ENCODE measurements around the gene AVEN.

Gene AVEN

DNA sequence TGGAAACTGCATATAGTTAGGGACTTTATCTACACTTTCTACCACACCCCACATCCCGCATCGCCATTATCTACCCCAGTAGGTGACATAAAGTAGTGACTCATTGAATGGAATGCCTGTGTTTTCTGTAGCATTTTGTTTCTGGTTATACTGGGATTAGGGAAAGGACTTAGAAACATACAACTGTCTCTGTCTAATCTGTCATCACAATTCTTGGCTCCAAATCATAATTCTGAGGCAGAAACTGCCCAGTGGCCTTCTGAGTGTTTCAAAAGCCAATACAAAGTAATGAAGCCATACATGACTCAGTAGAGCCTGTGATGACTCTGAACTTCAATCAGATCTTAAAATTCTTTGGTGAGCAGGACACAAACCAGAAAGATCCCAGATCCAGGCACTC is 186.4 kb downstream of the AVEN start:
- H3K27ac ChIP-seq (ENCODE audit: low read depth, low read length), result peak overlapping the region; percentile 60
- peaks cover 17% of the 10 kb centered on the region for H3K4me1 ChIP-seq (ENCODE audit: control insufficient read depth, insufficient read depth, low read length, unreplicated experiment)
- no peak overlapping the region; the same call in 1 of the 2 replicates for H3K4me3 ChIP-seq (ENCODE audit: low read depth, low read length)
- H3K79me2 ChIP-seq (ENCODE audit: control insufficient read depth, insufficient read depth, low read length, unreplicated experiment), result no peaks in the 10 kb centered on the region
- peak overlapping the region; percentile 25 for H2AFZ ChIP-seq (ENCODE audit: low read length, unreplicated experiment)
- no peaks in the 10 kb centered on the region for H3K36me3 ChIP-seq (ENCODE audit: insufficient read depth, low read length)
- H3K27me3 ChIP-seq (ENCODE audit: insufficient read depth, low read length), result no peaks in the 10 kb centered on the region

DNA sequence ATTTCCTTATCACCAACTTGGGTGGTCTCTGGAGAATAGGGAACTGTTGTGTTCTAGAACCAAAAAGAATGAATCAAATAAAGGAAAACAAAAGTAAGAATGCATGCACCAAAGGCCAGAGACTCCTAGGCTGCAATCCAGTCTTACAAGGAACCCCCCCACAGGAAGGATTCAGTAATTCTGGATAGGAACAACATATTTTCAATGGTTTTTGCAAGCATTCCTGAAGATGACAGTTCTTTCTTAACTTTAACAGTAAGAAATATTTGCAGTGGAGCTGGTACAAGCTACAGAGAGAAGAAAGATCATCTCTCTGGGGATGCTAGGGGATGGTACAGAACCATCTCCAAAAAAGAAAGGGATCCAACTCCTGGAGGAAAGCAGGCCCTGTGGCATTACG is 186.9 kb downstream of the AVEN start:
- Histone ChIP-seq H2AFZ (ENCODE audit: low read length, unreplicated experiment) (peak overlapping the region; percentile 25), H3K27me3 (ENCODE audit: insufficient read depth, low read length) (no peaks in the 10 kb centered on the region), H3K4me3 (ENCODE audit: low read depth, low read length) (no peak overlapping the region; the same call in 1 of the 2 replicates), H3K27ac (ENCODE audit: low read depth, low read length) (peak overlapping the region; percentile 45; the same call in 1 of the 2 replicates), H3K36me3 (ENCODE audit: insufficient read depth, low read length) (no peaks in the 10 kb centered on the region), H3K4me1 (ENCODE audit: control insufficient read depth, insufficient read depth, low read length, unreplicated experiment) (peaks cover 17% of the 10 kb centered on the region), H3K79me2 (ENCODE audit: control insufficient read depth, insufficient read depth, low read length, unreplicated experiment) (no peaks in the 10 kb centered on the region)

DNA sequence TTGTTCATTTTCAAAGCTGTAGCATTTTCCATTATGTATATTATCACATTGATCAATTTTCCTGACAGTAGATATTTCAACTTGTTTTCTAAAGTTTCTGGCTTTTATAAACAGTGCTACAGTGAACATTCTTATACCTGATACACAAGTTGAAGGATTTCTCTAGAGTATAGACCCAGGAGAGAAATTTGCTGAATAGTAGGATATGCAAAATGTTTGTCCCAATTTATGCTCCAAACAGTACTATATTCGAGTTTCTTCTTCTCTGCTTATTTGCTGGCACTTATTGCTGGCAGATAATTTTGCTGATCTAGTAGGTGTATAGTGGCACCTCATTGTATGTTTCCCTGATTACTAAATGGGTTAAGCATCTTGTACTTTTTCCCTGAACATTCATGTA is 187.9 kb downstream of the AVEN start:
- Histone ChIP-seq H3K79me2 (ENCODE audit: control insufficient read depth, insufficient read depth, low read length, unreplicated experiment) (no peaks in the 10 kb centered on the region), H3K36me3 (ENCODE audit: insufficient read depth, low read length) (no peaks in the 10 kb centered on the region), H3K4me1 (ENCODE audit: control insufficient read depth, insufficient read depth, low read length, unreplicated experiment) (peaks cover 17% of the 10 kb centered on the region), H2AFZ (ENCODE audit: low read length, unreplicated experiment) (no peak overlapping the region), H3K27ac (ENCODE audit: low read depth, low read length) (no peak overlapping the region), H3K4me3 (ENCODE audit: low read depth, low read length) (no peak overlapping the region), H3K27me3 (ENCODE audit: insufficient read depth, low read length) (no peaks in the 10 kb centered on the region; the same call in none of the 2 replicates)

DNA sequence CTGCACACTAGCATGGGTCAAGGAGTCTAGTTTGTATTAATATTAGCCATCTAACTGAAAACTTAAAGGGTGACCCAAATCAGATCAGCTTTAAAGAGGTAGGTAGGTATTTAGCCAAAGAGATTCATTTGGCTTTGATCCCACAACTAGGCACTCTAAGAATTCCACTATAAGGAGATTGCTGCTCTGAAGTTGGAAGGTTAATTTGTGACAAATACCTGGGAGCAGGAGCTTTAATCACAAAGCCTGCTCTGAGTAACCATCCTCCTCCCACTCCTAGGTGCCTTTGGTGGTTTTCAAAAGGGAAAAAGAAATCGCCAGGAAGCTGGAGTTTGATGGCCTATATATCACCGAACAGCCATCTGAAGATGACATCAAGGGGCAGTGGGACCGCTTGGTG is 191.0 kb downstream of the AVEN start:
- H3K79me2 ChIP-seq (ENCODE audit: control insufficient read depth, insufficient read depth, low read length, unreplicated experiment), result no peaks in the 10 kb centered on the region
- H3K4me3 ChIP-seq (ENCODE audit: low read depth, low read length), result no peak overlapping the region
- H3K27me3 ChIP-seq (ENCODE audit: insufficient read depth, low read length), result peaks cover 7% of the 10 kb centered on the region
- H3K4me1 ChIP-seq (ENCODE audit: control insufficient read depth, insufficient read depth, low read length, unreplicated experiment), result peaks cover 11% of the 10 kb centered on the region
- no peak overlapping the region for H3K27ac ChIP-seq (ENCODE audit: low read depth, low read length)
- H2AFZ ChIP-seq (ENCODE audit: low read length, unreplicated experiment), result no peak overlapping the region
- no peaks in the 10 kb centered on the region for H3K36me3 ChIP-seq (ENCODE audit: insufficient read depth, low read length)

DNA sequence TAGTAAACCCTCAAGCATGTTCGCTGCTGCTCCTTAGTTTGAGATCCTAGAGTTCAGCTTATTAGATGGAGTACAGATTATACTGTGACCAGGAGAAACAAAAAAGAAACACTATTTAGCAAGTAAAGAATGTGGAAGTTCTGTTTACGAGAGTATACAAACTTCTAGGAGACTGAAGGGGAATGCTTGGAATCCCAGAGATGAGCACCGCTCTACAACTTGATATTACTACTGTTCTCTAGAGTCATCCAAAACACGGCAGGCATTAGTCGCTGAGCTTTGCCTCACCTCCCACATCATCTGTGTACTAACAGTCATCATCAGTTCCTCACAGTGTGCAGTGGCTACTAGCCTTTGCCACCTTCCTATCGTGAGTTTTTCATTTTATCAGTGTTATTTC is 192.1 kb downstream of the AVEN start:
- Histone ChIP-seq H3K4me3 (ENCODE audit: low read depth, low read length) (no peak overlapping the region), H3K79me2 (ENCODE audit: control insufficient read depth, insufficient read depth, low read length, unreplicated experiment) (no peaks in the 10 kb centered on the region), H3K27ac (ENCODE audit: low read depth, low read length) (no peak overlapping the region), H2AFZ (ENCODE audit: low read length, unreplicated experiment) (no peak overlapping the region), H3K4me1 (ENCODE audit: control insufficient read depth, insufficient read depth, low read length, unreplicated experiment) (no peaks in the 10 kb centered on the region), H3K27me3 (ENCODE audit: insufficient read depth, low read length) (peaks cover 7% of the 10 kb centered on the region), H3K36me3 (ENCODE audit: insufficient read depth, low read length) (no peaks in the 10 kb centered on the region)

DNA sequence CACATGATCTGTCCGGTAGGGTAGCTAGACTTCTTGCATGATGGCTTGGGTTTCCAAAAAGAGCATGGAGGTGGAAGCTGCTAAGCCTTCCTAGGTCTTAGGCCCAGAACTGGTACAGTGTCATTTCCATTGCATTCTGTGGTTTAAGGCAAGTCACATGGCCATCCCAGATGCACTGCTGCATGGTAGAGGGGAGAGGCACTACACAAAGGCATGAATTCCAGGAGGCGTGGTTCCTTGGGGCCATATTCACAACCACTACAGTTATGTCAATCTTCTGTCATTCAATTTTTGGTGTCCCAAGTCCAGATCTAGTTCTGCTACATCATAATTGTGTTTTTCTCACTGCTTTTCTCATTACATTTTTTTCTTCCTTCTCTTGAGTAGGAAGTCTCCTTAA is 192.9 kb downstream of the AVEN start:
- Histone ChIP-seq H3K27me3 (ENCODE audit: insufficient read depth, low read length) (peaks cover 7% of the 10 kb centered on the region), H3K79me2 (ENCODE audit: control insufficient read depth, insufficient read depth, low read length, unreplicated experiment) (no peaks in the 10 kb centered on the region), H3K4me3 (ENCODE audit: low read depth, low read length) (no peak overlapping the region), H3K36me3 (ENCODE audit: insufficient read depth, low read length) (no peaks in the 10 kb centered on the region), H3K27ac (ENCODE audit: low read depth, low read length) (no peak overlapping the region), H3K4me1 (ENCODE audit: control insufficient read depth, insufficient read depth, low read length, unreplicated experiment) (no peaks in the 10 kb centered on the region), H2AFZ (ENCODE audit: low read length, unreplicated experiment) (no peak overlapping the region)

DNA sequence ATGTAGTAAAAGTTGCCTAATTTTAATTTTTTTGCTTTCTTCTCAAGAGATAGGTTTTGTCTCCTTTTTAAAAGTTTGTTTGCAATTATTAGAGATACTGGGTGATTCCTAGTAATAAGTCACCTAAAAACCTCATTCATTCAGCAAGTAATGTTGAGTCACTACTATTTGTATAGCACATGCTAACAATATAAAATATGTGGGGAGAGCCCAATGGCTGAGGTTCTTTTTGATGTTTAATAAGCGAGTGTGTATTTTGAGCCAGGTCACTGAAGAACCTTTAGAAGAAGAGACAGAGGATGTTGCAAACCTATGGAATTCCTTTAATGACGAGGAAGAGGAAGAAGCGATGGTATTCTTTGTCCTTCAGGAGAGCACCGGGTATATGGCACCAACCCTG is 194.4 kb downstream of the AVEN start:
- H3K27me3 ChIP-seq (ENCODE audit: insufficient read depth, low read length), result peaks cover 14% of the 10 kb centered on the region
- H3K4me3 ChIP-seq (ENCODE audit: low read depth, low read length), result no peak overlapping the region
- no peak overlapping the region for H3K27ac ChIP-seq (ENCODE audit: low read depth, low read length)
- no peaks in the 10 kb centered on the region for H3K36me3 ChIP-seq (ENCODE audit: insufficient read depth, low read length)
- no peaks in the 10 kb centered on the region for H3K4me1 ChIP-seq (ENCODE audit: control insufficient read depth, insufficient read depth, low read length, unreplicated experiment)
- H3K79me2 ChIP-seq (ENCODE audit: control insufficient read depth, insufficient read depth, low read length, unreplicated experiment), result no peaks in the 10 kb centered on the region
- H2AFZ ChIP-seq (ENCODE audit: low read length, unreplicated experiment), result no peak overlapping the region

DNA sequence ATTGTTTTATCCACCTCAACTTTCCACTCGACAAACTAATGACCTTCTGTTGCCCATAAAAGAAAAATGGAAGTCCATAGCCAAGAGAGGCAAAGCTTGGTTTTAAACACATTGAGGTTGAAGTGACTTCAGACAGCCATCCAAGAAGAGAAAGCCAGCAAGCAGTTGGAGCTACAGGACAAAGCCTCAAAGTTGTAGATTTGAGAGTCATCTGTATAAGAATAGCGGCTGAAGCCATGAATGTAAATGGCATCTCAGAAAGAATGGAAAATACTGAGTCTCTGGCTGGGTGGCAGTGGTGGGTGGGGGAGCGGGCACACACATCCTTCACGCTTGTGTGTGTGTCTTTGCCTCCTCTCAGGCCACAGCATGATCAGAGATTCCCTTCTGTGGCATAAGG is 194.8 kb downstream of the AVEN start:
- no peak overlapping the region for H3K27ac ChIP-seq (ENCODE audit: low read depth, low read length)
- no peak overlapping the region for H3K4me3 ChIP-seq (ENCODE audit: low read depth, low read length)

DNA sequence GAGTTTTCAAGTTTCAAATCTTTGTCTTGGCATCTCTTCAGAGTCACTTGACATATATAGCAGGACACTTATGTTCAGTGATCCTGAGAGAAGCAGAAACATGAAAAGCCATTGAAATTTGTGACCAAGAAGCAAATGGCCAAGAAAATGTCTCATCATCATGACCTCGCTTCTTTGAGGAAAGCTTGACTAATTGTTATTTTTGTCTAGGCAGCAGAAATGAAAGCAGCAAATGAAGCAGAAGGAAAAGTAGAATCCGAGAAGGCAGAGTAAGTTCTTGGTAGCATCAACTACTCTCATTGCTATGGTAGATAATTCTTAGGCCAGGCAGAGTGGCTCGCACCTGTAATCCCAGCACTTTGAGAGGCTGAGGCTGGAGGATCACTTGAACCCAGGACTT is 198.4 kb downstream of the AVEN start:
- Histone ChIP-seq H3K27ac (ENCODE audit: low read depth, low read length) (no peak overlapping the region), H3K79me2 (ENCODE audit: control insufficient read depth, insufficient read depth, low read length, unreplicated experiment) (no peaks in the 10 kb centered on the region), H3K36me3 (ENCODE audit: insufficient read depth, low read length) (no peaks in the 10 kb centered on the region), H3K4me1 (ENCODE audit: control insufficient read depth, insufficient read depth, low read length, unreplicated experiment) (no peaks in the 10 kb centered on the region), H3K27me3 (ENCODE audit: insufficient read depth, low read length) (peaks cover 18% of the 10 kb centered on the region; the same call in 1 of the 2 replicates), H3K4me3 (ENCODE audit: low read depth, low read length) (no peak overlapping the region), H2AFZ (ENCODE audit: low read length, unreplicated experiment) (no peak overlapping the region)

More for the DNA sequence above, 194.8 kb downstream of the AVEN start:
- Histone ChIP-seq H2AFZ (ENCODE audit: low read length, unreplicated experiment) (no peak overlapping the region), H3K79me2 (ENCODE audit: control insufficient read depth, insufficient read depth, low read length, unreplicated experiment) (no peaks in the 10 kb centered on the region), H3K27me3 (ENCODE audit: insufficient read depth, low read length) (peaks cover 14% of the 10 kb centered on the region), H3K4me1 (ENCODE audit: control insufficient read depth, insufficient read depth, low read length, unreplicated experiment) (no peaks in the 10 kb centered on the region), H3K36me3 (ENCODE audit: insufficient read depth, low read length) (no peaks in the 10 kb centered on the region)

DNA sequence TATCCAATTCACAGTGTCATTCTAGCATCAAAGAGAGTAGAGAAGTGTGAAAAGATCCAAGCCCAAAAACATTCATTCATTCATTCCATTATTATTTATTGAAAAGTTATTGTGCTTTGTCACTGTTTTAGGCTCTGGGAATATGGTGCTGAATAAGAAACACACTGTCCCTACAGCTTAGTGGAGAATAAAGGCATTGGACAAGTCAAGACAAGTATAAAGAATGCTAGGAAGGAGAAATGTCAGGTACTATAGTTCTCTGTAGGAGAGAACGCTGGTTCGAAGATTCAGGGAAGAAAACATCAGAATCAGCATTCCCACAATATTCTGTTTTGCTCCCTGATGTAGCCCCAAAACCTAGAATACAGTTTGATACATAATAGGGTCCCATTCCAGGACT is 199.5 kb downstream of the AVEN start:
- H3K36me3 ChIP-seq (ENCODE audit: insufficient read depth, low read length), result no peaks in the 10 kb centered on the region
- H3K4me1 ChIP-seq (ENCODE audit: control insufficient read depth, insufficient read depth, low read length, unreplicated experiment), result no peaks in the 10 kb centered on the region
- peaks cover 16% of the 10 kb centered on the region; the same call in 1 of the 2 replicates for H3K27me3 ChIP-seq (ENCODE audit: insufficient read depth, low read length)
- H3K79me2 ChIP-seq (ENCODE audit: control insufficient read depth, insufficient read depth, low read length, unreplicated experiment), result no peaks in the 10 kb centered on the region
- H3K4me3 ChIP-seq (ENCODE audit: low read depth, low read length), result no peak overlapping the region
- no peak overlapping the region for H3K27ac ChIP-seq (ENCODE audit: low read depth, low read length)
- no peak overlapping the region for H2AFZ ChIP-seq (ENCODE audit: low read length, unreplicated experiment)

DNA sequence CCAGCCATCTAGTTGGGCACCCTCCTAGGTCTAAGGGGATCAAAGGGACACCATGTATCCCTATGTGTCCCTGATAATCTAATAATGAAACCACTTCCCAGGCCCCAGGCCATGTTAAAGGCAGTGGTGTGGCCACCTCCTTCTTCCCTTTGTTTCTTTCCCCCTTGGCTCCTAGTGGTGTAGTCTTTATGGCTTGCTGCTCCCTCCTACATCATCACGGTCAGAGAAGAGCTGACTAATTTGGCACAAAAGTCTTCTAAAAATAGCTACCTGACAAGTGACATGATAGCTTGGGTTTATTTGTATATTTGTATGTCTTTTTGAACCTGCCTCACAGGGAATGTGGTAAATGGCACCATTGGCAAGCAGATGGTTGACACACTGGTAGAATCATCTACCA is 201.7 kb downstream of the AVEN start:
- Histone ChIP-seq H3K36me3 (ENCODE audit: insufficient read depth, low read length) (no peaks in the 10 kb centered on the region), H3K79me2 (ENCODE audit: control insufficient read depth, insufficient read depth, low read length, unreplicated experiment) (no peaks in the 10 kb centered on the region), H3K27me3 (ENCODE audit: insufficient read depth, low read length) (0 out of 2 replicates have a peak, but pooled peaks cover 10% of the 10 kb centered on the region), H2AFZ (ENCODE audit: low read length, unreplicated experiment) (no peak overlapping the region), H3K4me3 (ENCODE audit: low read depth, low read length) (no peak overlapping the region), H3K27ac (ENCODE audit: low read depth, low read length) (no peak overlapping the region), H3K4me1 (ENCODE audit: control insufficient read depth, insufficient read depth, low read length, unreplicated experiment) (no peaks in the 10 kb centered on the region)

Measured in ACC112 (cell line).